KOPT-K1 (cell line): ENCODE results near the gene FDCSP.

Experiments used
- H3K27ac ChIP-seq: fragments of 200-600 bp; sonication (generic); 2 replicates; pipeline ENCODE4 v1.5.1; 2016; ENCODE audit warnings: antibody characterized with exemption, mild to moderate bottlenecking, low read depth, low read length; ENCODE audit not compliant: poor library complexity, severe bottlenecking
- H3K36me3 ChIP-seq: fragments of 200-600 bp; sonication (generic); 2 replicates; pipeline ENCODE4 v1.5.1; 2017; ENCODE audit warnings: antibody characterized with exemption, mild to moderate bottlenecking, low read length, moderate library complexity; ENCODE audit not compliant: insufficient read depth
- H3K9me3 ChIP-seq: fragments of 200-600 bp; sonication (generic); 2 replicates; pipeline ENCODE4 v1.5.1; 2017; ENCODE audit warnings: antibody characterized with exemption, low read length, mild to moderate bottlenecking; ENCODE audit not compliant: insufficient read depth, poor library complexity, severe bottlenecking

The FDCSP gene

GRCh38 chr4:70225824-70226223 lies at the start of gene FDCSP:
Gene FDCSP (plus strand): TSS chr4:70226124. CDS start chr4:70231195, 5,071 bp downstream.
- H3K36me3 ChIP-seq: no peaks in the 10 kb centered on the region
- no peak within 1 kb of the TSS for H3K27ac ChIP-seq
- no peaks in the 10 kb centered on the region for H3K9me3 ChIP-seq

- no peak overlapping the region for H3K27ac ChIP-seq
- H3K36me3 ChIP-seq: no peaks in the 10 kb centered on the region
Observed at GRCh38 chr4:70177090-70177489, 48.8 kb upstream of the FDCSP start.

GRCh38 chr4:70178075-70178660 lies 47.8 kb upstream of the FDCSP start:
- no peak overlapping the region for H3K27ac ChIP-seq
- no peaks in the 10 kb centered on the region for H3K9me3 ChIP-seq
- H3K36me3 ChIP-seq: no peaks in the 10 kb centered on the region

More at GRCh38 chr4:70177090-70177489, 48.8 kb upstream of the FDCSP start:
- H3K9me3 ChIP-seq: no peaks in the 10 kb centered on the region

GRCh38 chr4:70179811-70180210 lies 46.1 kb upstream of the FDCSP start:
- H3K27ac ChIP-seq: no peak overlapping the region
- H3K9me3 ChIP-seq: no peaks in the 10 kb centered on the region
- H3K36me3 ChIP-seq: no peaks in the 10 kb centered on the region

GRCh38 chr4:70181864-70182263 lies 44.1 kb upstream of the FDCSP start:
- Histone ChIP-seq H3K36me3 (no peaks in the 10 kb centered on the region), H3K27ac (no peak overlapping the region)

GRCh38 chr4:70182517-70183167 lies 43.3 kb upstream of the FDCSP start:
- Histone ChIP-seq H3K27ac (no peak overlapping the region), H3K9me3 (no peaks in the 10 kb centered on the region), H3K36me3 (no peaks in the 10 kb centered on the region)

More at GRCh38 chr4:70181864-70182263, 44.1 kb upstream of the FDCSP start:
- H3K9me3 ChIP-seq: no peaks in the 10 kb centered on the region

GRCh38 chr4:70183168-70183939 lies 42.6 kb upstream of the FDCSP start:
- Histone ChIP-seq H3K36me3 (no peaks in the 10 kb centered on the region), H3K27ac (no peak overlapping the region), H3K9me3 (no peaks in the 10 kb centered on the region)

GRCh38 chr4:70183940-70184246 lies 42.0 kb upstream of the FDCSP start:
- no peaks in the 10 kb centered on the region for H3K9me3 ChIP-seq
- H3K36me3 ChIP-seq: no peaks in the 10 kb centered on the region
- no peak overlapping the region for H3K27ac ChIP-seq

- Histone ChIP-seq H3K36me3 (no peaks in the 10 kb centered on the region), H3K27ac (no peak overlapping the region), H3K9me3 (no peaks in the 10 kb centered on the region)
Observed at GRCh38 chr4:70187216-70187615, 38.7 kb upstream of the FDCSP start.

- no peak overlapping the region for H3K27ac ChIP-seq
- no peaks in the 10 kb centered on the region for H3K9me3 ChIP-seq
Observed at GRCh38 chr4:70190579-70190978, 35.3 kb upstream of the FDCSP start.

GRCh38 chr4:70191647-70192046 lies 34.3 kb upstream of the FDCSP start:
- Histone ChIP-seq H3K36me3 (no peaks in the 10 kb centered on the region), H3K9me3 (no peaks in the 10 kb centered on the region), H3K27ac (no peak overlapping the region)

More at GRCh38 chr4:70190579-70190978, 35.3 kb upstream of the FDCSP start:
- no peaks in the 10 kb centered on the region for H3K36me3 ChIP-seq

- Histone ChIP-seq H3K9me3 (no peaks in the 10 kb centered on the region), H3K36me3 (no peaks in the 10 kb centered on the region), H3K27ac (no peak overlapping the region)
Observed at GRCh38 chr4:70192895-70193294, 33.0 kb upstream of the FDCSP start.

- H3K27ac ChIP-seq: no peak within 1 kb of the TSS
- H3K9me3 ChIP-seq: no peaks in the 10 kb centered on the region
Observed at GRCh38 chr4:70195425-70195824, 30.5 kb upstream of the FDCSP start, which contains the start of gene ODAM. Gene ODAM (plus strand): TSS chr4:70195725. CDS start chr4:70196544, 819 bp downstream.

GRCh38 chr4:70196857-70197256 lies 29.1 kb upstream of the FDCSP start:
- H3K9me3 ChIP-seq: no peaks in the 10 kb centered on the region
- no peaks in the 10 kb centered on the region for H3K36me3 ChIP-seq
- no peak overlapping the region for H3K27ac ChIP-seq

More at GRCh38 chr4:70195425-70195824, 30.5 kb upstream of the FDCSP start, which contains the start of gene ODAM:
- no peaks in the 10 kb centered on the region for H3K36me3 ChIP-seq

- Histone ChIP-seq H3K36me3 (no peaks in the 10 kb centered on the region), H3K27ac (no peak overlapping the region), H3K9me3 (no peaks in the 10 kb centered on the region)
Observed at GRCh38 chr4:70197842-70198241, 28.1 kb upstream of the FDCSP start.
